GM12873 (cell line): ENCODE results near the gene DNAH10.

Experiments
- TF ChIP-seq, protein P1 (sequence below): IDR thresholded peaks from 2 replicates; pipeline ENCODE4 v1.5.1; 2012; ENCODE audit warnings: low read depth, mild to moderate bottlenecking, moderate library complexity, low read length, control low read depth; ENCODE audit not compliant: insufficient read depth; ENCODE audit errors: missing control alignments

DNAH10 gene

DNA sequence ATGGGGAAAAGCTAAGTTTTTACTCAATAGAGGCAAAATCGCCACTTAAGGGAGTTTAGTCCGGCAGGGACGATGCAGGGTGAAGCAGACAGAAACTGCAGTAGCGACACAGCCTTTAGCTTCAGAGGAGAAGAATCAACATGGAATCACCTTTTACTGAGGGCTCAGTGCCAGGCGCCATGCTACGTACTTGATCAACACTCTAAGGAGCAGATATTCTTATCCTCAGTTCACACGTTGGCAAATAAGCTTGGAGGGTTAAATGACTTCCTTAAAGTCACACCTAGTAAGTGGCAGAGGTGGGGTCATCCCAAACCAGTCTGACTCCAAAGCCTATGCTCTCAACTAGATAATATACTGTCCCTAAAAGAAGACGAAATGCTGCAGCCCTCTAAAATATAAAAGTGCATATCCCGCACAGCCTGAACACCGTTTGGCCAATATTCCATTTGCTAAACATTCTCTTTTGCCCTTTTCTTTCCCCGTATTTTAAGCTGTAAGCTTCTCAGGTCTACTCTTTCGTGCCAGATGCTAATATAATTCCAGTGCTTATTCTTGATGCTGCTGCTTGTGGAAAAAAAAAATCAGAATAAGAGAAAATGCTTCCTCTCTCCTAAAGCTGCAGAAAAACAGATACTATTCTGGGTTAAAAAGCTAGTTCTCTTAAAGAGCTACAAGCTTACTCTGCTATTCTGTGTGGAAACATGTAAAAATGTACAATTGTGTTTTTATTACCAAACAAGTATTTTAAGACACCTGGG, 199.7 kb downstream of the DNAH10 start:
- TF ChIP-seq, protein P1, sequence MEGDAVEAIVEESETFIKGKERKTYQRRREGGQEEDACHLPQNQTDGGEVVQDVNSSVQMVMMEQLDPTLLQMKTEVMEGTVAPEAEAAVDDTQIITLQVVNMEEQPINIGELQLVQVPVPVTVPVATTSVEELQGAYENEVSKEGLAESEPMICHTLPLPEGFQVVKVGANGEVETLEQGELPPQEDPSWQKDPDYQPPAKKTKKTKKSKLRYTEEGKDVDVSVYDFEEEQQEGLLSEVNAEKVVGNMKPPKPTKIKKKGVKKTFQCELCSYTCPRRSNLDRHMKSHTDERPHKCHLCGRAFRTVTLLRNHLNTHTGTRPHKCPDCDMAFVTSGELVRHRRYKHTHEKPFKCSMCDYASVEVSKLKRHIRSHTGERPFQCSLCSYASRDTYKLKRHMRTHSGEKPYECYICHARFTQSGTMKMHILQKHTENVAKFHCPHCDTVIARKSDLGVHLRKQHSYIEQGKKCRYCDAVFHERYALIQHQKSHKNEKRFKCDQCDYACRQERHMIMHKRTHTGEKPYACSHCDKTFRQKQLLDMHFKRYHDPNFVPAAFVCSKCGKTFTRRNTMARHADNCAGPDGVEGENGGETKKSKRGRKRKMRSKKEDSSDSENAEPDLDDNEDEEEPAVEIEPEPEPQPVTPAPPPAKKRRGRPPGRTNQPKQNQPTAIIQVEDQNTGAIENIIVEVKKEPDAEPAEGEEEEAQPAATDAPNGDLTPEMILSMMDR, result no peak

- TF ChIP-seq, protein P1, result no peak
Measured at GRCh38 chr12:123962513-123962912, 200.4 kb downstream of the DNAH10 start.

- TF ChIP-seq, protein P1, result no peak
Measured at GRCh38 chr12:123963821-123964220, 201.7 kb downstream of the DNAH10 start.

GRCh38 chr12:123965382-123965781, 203.3 kb downstream of the DNAH10 start:
- TF ChIP-seq, protein P1, result no peak

DNA sequence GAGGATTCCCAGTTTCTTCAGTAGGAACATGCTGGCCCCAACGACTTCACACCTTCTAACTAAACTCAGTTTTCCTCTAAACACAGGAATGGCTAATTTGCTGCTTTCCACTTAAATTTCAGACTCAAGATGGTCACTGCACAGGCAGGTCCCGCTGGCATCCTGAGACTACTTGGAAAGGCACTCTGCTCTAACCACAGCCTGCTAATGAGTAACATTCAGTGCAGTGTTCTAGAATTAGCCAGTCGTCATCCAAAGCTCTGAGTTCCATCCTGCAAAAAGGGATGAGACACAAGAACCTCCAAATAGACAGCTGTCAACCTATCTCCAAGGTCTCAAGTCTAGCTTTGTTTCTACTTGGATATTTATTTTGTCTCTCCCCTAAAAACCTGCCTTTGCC, 204.5 kb downstream of the DNAH10 start:
- TF ChIP-seq, protein P1, result no peak

DNA sequence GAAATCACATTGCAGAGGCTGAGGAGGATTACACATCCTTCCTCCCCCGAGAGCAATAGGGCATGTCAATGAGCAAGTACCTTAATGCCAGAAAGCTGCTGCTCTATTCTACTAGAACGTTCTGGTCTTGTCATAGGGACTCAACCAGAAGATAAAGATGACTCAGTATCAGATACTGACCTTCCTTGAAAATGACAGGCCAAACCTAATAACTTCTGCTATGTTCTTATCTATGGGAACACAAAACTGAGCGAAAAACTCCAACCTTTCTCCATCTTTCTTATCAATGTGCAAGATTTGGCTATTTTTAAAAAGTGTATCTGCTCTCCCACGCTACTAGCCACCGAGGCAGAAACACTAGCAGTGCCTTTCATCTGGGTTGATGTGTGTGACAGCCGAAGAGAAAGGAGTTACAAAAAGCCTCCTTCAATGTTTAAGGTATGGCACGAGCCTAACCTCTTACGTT, 205.1 kb downstream of the DNAH10 start:
- TF ChIP-seq, protein P1, result no peak

- TF ChIP-seq, protein P1, result no peak
Measured at GRCh38 chr12:123971449-123971769, 209.3 kb downstream of the DNAH10 start.
